Measurements from ENCODE around the gene CCDC146.

The CCDC146 gene

GRCh38 chr7:77284005-77284404 lies 161.6 kb downstream of the CCDC146 start:
- no peak for DNase-seq (ENCODE audit: low read depth, low spot score)

DNA sequence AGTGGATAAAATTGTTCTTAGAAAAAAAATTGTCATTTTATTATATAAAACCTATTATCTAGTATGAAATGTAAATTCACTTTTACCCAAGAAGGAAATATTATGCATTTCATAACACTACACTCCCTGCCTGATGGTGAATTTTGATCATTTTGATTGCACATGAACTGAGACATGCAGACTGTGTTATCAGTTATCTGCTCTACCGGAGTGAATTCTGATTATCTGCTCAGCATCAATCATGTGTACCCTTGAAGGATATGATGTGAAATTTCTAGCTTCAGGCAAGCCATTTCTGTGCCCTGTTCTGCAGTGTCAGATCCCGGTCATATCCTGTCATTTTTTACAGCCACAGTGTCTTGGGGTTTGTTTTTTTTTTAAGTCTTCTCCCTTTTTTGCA lies 162.2 kb downstream of the CCDC146 start:
- no peak for DNase-seq (ENCODE audit: low read depth, low spot score)

DNA sequence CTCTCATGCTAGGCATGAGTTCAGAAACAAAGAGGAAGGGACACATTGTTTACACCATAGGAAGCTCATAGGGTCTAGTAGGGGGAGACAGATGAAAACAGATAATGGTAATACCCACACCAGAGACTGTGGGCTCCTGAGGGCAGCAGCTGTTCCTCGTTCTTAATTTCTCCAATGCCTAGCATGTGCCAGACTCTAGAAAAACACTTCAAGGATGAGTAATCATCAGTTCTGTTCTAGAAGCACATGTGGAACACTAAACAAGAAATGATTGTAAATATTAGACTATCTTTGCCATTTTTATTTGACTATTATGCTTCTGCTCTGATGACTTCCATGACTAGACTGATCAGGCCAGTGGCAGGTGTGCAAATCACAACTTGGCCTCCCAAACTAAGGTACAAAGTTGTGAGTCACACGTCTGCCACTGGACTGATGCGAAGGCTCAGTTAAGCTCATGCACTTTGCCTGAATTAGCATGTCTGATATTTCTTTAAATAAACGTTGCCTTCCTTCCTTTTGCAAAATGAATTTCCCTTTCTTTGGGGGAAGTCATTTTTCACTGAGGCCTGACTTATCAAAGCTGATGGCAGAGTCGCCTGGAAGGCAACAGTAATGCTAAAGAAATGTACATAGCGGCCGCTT lies 166.4 kb downstream of the CCDC146 start:
- no peak for DNase-seq (ENCODE audit: low read depth, low spot score)

DNA sequence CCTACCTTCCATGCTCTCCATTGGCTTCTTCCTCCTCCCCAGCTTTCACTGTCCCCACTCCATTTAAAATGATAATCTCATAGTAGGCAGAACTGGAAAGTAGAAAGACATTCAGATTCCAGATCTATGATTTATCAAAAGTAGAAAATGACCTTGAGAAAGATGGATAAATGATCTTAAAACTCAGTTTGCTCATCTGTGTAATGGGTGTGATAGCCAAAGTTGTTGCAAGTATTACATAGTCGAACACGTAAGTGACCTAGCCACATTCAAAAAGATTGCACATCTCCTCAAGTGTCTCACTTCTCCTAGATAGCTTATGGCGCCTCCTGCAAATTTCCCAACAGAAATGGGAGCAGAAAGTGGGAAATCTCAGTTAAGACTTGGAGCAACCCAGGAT lies 167.0 kb downstream of the CCDC146 start:
- DNase-seq (ENCODE audit: low read depth, low spot score), result no peak

- DNase-seq (ENCODE audit: low read depth, low spot score), result no peak
Observed at GRCh38 chr7:77290425-77290824, 168.0 kb downstream of the CCDC146 start.

GRCh38 chr7:77293046-77293445 lies 170.6 kb downstream of the CCDC146 start:
- no peak for DNase-seq (ENCODE audit: low read depth, low spot score)

- no peak for DNase-seq (ENCODE audit: low read depth, low spot score)
Observed at GRCh38 chr7:77295549-77295948, 173.1 kb downstream of the CCDC146 start.

DNA sequence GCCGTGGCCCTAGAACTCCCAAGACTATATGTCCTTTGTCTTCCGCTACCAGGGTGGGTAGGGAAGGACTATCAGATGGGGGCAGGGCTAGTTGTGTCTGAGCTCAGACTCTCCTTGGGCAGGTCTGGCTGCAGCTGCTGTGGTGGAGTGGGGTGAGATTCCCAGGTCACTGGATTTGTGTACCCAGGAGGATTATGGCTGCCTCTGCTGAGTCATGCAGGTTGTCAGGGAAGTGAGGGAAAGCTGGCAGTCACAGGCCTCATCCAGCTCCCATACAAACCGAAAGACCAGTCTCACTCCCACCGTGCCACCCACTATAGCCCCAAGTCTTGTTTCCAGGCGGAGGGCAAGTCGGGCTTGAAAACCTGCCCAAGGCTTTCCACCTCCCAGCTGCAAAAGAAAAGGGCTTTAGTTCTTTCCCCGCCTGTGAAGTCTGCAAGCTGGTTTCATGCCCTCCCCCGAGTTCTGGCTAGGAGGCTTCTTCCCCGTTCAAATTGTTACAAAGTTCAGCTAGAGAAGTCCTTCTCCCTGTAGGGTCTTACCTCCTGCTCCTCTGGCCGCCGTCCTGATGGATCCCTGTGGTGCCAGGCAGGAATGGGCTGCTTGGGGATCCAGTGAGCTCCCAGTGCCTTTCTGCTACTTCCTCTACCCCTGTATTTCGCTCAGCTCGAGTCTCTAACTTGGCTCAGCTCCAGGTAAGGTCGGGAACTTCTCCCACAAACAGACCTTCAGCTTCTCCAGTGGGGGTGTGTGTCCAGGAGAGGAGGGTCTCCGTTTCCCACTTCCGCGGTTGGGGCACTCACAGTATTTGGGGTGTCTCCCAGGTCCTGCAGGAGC lies 184.0 kb downstream of the CCDC146 start:
- DNase-seq (ENCODE audit: low read depth, low spot score), result no peak

DNA sequence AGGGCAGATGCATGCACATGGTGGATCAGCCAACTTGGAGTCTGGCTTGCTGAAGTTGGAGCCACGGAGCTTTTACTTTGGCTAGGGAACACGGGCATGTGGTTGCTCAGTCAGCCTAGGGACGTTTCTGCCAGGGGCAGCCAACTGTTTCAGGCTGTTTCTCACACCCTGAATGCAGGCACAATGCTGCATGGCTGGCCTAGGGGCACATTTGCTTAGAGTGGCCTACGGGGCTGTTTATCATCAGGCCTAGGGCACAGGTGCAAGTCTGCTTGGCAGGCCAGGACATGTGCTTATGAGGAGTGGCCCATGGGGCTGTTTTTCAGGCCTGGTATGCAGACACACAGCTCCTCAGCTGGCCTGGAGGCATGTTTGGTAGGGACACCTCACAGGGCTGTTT lies 186.4 kb downstream of the CCDC146 start:
- DNase-seq (ENCODE audit: low read depth, low spot score), result no peak

- no peak for DNase-seq (ENCODE audit: low read depth, low spot score)
Observed at GRCh38 chr7:77309714-77310220, 187.4 kb downstream of the CCDC146 start.

- DNase-seq (ENCODE audit: low read depth, low spot score), result no peak
Observed at GRCh38 chr7:77310982-77311381, 188.6 kb downstream of the CCDC146 start.

DNA sequence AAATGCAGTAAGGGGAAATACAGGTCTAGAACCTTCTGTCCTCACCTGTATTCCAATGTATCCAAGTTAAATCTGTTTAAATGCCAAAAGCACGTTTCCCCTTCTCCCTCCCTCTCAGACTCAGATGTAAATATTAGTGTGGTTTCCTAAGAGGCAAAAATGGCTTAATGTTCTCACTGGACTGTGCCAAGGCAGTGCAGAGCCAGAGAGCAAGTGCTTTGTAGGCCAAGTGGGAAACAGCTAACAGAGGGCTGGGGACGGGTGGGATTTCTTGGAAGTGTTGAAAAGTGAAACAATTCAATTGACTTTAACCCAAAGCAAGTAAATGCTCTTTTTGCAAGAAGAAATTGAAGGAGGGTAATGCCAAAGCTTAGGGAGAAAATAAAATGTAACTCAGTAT lies 190.7 kb downstream of the CCDC146 start:
- DNase-seq (ENCODE audit: low read depth, low spot score), result no peak

GRCh38 chr7:77313876-77314480 lies 191.6 kb downstream of the CCDC146 start:
- no peak for DNase-seq (ENCODE audit: low read depth, low spot score)

DNA sequence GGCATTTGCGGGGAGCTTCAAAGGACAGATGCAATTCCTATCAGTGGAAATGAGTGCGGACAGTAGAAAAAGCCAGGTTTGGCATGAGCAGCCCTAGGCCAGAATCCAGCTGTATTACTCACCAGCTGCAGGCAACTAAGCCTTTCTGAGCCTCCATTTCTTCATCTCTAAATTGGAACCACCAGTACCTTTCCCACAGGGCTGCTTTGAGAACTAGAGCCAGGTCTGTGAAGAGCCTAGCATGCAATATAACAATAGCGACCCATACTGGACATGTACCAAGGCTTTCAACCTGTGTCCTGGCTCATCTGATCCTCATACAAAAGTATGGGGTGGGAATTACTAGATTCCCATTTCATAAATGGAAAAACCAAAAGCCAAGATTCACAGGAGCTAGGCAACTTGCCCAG lies 192.8 kb downstream of the CCDC146 start:
- DNase-seq (ENCODE audit: low read depth, low spot score), result no peak

DNA sequence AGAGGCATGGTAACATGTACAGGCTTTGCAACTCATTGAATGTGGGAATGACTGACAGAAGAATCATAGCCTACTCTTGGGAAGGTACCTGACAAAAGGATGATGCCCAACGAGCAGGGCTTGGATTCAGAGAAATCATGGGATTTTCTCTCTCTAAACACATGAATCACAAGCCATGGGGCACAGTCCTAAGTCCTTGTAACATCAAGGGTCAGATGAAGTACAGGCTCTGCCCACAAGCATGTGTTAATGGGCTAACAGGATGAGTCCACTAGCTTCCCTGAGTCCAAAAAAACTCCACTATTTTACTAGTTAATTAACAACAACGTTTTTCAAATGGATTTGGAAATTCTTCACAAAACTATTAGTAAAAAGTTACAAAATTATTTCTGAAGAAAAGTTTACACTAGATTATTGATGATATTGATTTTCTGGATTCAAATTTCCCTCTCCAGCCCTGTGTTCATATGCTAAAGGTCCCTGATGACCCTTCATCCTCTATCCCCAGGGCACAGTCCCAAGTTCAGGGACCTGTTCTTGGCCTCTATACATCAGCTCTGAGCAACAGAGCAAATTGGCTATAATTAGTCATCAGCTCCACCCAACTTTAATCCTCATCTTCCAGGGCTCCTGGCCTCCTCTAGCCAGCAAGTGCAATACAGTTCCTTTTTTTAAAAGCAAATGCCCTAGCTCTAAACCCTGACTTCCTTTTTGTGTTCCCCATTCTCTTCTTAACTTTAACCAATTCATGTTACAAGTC lies 194.0 kb downstream of the CCDC146 start:
- DNase-seq (ENCODE audit: low read depth, low spot score), result no peak

- no peak for DNase-seq (ENCODE audit: low read depth, low spot score)
Observed at GRCh38 chr7:77318019-77318418, 195.6 kb downstream of the CCDC146 start.

DNA sequence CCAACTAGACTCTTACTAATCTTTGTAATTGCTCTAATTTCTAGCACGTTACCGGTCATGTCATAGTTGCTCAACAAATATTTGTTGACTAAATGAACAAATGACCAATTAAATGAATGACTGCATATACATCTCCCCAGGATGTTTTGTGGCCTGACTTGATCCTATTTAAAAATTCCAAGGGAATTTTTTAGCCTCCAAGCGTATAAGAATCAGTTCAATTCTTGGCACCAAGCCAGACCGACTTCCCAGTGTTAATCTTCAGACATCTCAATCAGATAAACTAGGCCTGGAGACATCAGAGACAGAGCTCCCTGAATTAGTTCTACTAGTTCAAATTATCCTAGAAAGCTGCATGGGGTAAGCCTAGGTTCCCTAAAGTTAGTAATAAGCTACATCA lies 197.7 kb downstream of the CCDC146 start:
- no peak for DNase-seq (ENCODE audit: low read depth, low spot score)

DNA sequence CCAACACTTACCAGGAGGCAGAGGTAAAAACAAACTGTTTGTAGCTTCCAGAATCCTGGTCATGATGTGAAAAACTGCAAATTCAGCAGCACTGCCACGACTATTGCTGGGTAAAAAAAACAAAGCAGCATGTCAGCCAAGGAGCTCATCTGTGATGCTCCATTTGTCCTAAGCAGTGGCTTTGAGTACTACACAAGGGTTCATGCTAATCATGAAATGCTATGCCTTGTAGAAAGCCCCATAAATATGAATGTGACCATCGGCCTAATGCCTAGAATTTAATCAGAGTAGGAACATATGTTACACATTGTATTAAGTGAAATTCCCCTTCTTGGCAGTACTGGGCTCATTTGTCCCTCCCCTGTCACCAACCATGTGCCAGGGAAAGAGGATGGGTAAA lies 198.3 kb downstream of the CCDC146 start:
- DNase-seq (ENCODE audit: low read depth, low spot score), result no peak

GRCh38 chr7:77321300-77321699 lies 198.9 kb downstream of the CCDC146 start:
- no peak for DNase-seq (ENCODE audit: low read depth, low spot score)

DNA sequence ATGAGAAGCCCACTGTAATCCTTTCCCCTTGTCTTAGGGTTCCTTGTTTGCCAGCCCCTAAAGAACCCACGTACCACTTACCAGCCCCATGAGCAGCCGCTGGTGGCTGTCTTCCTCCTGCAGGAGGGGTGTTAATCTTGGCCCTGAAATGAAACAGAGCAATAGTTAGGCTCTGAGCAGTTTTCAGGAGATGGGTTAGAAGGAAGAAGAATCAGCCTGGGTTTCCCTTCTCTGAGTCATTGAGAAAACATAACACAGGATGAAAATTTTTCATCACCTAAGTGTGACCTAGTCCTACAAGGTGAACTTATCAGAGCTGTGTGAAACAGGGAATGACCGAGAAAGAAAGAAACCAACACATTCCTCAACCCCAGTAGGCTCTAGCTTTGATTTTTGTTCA lies 203.7 kb downstream of the CCDC146 start:
- no peak for DNase-seq (ENCODE audit: low read depth, low spot score)

- no peak for DNase-seq (ENCODE audit: low read depth, low spot score)
Observed at GRCh38 chr7:77327067-77327931, 204.9 kb downstream of the CCDC146 start.
